Measurements from ENCODE around the gene PFAS. TPM values are rescaled to one million over a fixed set of nuclear protein-coding genes. Genes with fewer than 3 reads are reported as not detected.

The PFAS gene
- total and polyA plus RNA-seq, 10 of the 15 experiments (the other 5 are each of a cell fraction or from before 2014, with no cell fraction given) = 13.9 to 122 (median 47.2) TPM

DNA sequence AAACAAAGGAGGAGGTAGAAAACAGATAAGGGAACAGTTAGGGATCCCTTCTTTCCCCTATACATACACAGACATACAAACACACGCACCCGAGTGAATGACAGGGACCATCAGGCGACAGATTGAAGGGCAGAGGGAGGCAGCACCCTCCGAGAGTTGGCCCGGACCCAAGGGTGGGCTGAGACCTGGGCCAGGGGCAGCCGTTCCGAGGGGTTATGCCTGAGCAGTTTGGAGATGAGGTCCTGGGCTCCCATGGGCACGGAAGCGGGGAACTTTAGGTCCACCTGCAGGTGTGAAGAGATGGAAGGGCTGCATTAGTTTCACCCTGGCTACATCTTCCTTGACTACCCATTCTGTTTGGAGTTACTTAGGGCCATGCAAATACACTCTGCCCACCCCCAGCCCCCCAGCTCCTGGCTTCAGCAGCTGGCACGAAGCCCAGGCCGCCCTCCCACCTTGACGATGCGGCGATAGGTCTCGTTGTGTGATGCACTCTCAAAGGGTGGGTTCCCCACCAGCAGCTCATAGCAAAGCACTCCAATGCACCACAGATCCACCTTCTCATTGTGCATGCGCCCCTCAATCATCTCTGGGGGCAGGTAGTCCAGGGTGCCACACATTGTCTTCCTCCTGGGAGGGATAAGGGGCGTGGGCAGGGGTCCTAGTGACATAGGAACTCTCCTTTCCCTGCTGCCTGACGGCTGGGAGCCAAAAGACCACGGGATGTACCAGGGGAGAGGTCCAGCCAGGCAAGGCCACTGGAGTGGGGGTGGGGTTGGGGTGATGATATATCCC lies 44.1 kb upstream of the PFAS start:
- Histone ChIP-seq H3K36me3 (ENCODE audit: control insufficient read depth in 2 of 2, insufficient read depth in 2 of 2, low read length in 1 of 2) (peaks cover 13 to 22% of the 10 kb centered on the region in 2 experiments), H3K4me3 (no peak overlapping the region), H3K4me2 (ENCODE audit: control insufficient read depth, insufficient read depth) (no peak overlapping the region), H2AFZ (ENCODE audit: control insufficient read depth, low read depth, low read length) (no peak overlapping the region), H4K20me1 (ENCODE audit: control insufficient read depth, insufficient read depth) (no peaks in the 10 kb centered on the region), H3K27ac (ENCODE audit: control insufficient read depth, insufficient read depth) (no peak overlapping the region), H3K4me1 (ENCODE audit: control insufficient read depth, insufficient read depth, low read length) (no peaks in the 10 kb centered on the region), H3K9me3 (replicated peaks; ENCODE audit: control insufficient read depth, insufficient read depth, low read length) (no peaks in the 10 kb centered on the region; the same call in 1 of the 3 replicates), H3K9ac (ENCODE audit: control insufficient read depth, insufficient read depth, low read length) (no peak overlapping the region), H3K27me3 (replicated peaks in 1 of 2; ENCODE audit: control insufficient read depth in 2 of 2, insufficient read depth in 2 of 2, low read length in 1 of 2) (no peaks in the 10 kb centered on the region), H3K79me2 (ENCODE audit: control insufficient read depth, insufficient read depth, low read length) (peaks cover 28% of the 10 kb centered on the region)
- SMC1A ChIA-PET (ENCODE audit: uncharacterized antibody, unreplicated experiment) = interaction anchor here (0.9 kb wide), 1 partner anchor 15 kb away, joined by 3 read pairs; the partner anchor contains the start of gene BORCS6
- no peak for DNase-seq (ENCODE audit: low read depth, low spot score)
- FAIRE-seq = no peak
- POLR2A ChIA-PET = no interaction called here
- intact Hi-C loops (cut with micrococcal nuclease; ENCODE audit: unreplicated experiment) = no loop called here
- no peak for ATAC-seq
- RAD21 ChIA-PET (ENCODE audit: unreplicated experiment) = no interaction called here
- 91% methylated on average over 19 of the region's 19 CpGs for WGBS (ENCODE audit: insufficient coverage, insufficient replicate concordance, low lambda C conversion rate, missing lambda C conversion rate)
- in situ Hi-C loops (cut with MboI) = no loop called here
- BruUV-seq (replicated peaks) = no TSS peak
- TF ChIP-seq POLR2AphosphoS5 (IDR thresholded peaks at IDR 0.05; ENCODE audit: low read length) = peak; percentile 52; the same call in 1 of the 2 replicates
- TF ChIP-seq SMC3 (IDR thresholded peaks at IDR 0.05; ENCODE audit: borderline replicate concordance, low read length) = no peak
- no peak for TF ChIP-seq PAX8 (IDR thresholded peaks at IDR 0.05)
- 0 out of 3 replicates have a peak, but pooled peaks have one; percentile 6 for TF ChIP-seq POU2F2 (IDR thresholded peaks at IDR 0.05; ENCODE audit: borderline replicate concordance, low read depth, low read length)
- TF ChIP-seq HDAC2 (IDR thresholded peaks at IDR 0.05) = no peak
- TF ChIP-seq POLR2A (IDR thresholded peaks at IDR 0.05; ENCODE audit: low read depth, low read length) = peak; percentile 69
- CTCF ChIA-PET = interaction anchor here (0.6 kb wide), 1 partner anchor 114 kb away, joined by 3 read pairs; no protein-coding TSS in a partner anchor

DNA sequence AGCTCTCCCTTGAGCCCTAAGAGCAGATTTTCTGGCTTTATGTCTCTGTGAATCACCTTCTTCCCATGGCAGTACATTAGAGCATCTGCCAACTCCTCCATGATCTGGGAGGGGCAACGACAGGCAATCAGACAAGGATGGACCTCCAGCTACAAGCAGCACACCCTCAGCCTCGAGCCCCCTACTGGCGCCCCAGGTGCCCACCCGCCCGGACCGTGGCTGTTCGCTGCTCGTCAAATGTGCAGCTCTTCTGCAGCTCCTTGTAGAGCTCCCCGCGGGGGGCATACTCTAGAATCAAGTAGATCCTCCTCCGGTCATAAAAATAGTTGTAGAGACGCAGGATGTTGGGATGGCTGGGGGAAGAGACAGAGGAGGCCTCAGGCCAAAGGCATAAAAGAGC lies 42.6 kb upstream of the PFAS start:
- Histone ChIP-seq H3K4me1 (ENCODE audit: control insufficient read depth, insufficient read depth, low read length) (no peaks in the 10 kb centered on the region), H3K4me2 (ENCODE audit: control insufficient read depth, insufficient read depth) (no peak overlapping the region), H3K36me3 (ENCODE audit: control insufficient read depth in 2 of 2, insufficient read depth in 2 of 2, low read length in 1 of 2) (peaks cover 13 to 22% of the 10 kb centered on the region in 2 experiments), H3K4me3 (no peak overlapping the region), H3K27me3 (replicated peaks in 1 of 2; ENCODE audit: control insufficient read depth in 2 of 2, insufficient read depth in 2 of 2, low read length in 1 of 2) (no peaks in the 10 kb centered on the region), H4K20me1 (ENCODE audit: control insufficient read depth, insufficient read depth) (no peaks in the 10 kb centered on the region), H3K9me3 (replicated peaks; ENCODE audit: control insufficient read depth, insufficient read depth, low read length) (no peaks in the 10 kb centered on the region), H3K27ac (ENCODE audit: control insufficient read depth, insufficient read depth) (no peak overlapping the region), H3K9ac (ENCODE audit: control insufficient read depth, insufficient read depth, low read length) (no peak overlapping the region), H3K79me2 (ENCODE audit: control insufficient read depth, insufficient read depth, low read length) (peaks cover 33% of the 10 kb centered on the region), H2AFZ (ENCODE audit: control insufficient read depth, low read depth, low read length) (no peak overlapping the region)
- ChIA-PET SMC1A (ENCODE audit: uncharacterized antibody, unreplicated experiment) (no interaction called here), CTCF (no interaction called here), POLR2A (interaction anchor here (1.1 to 8.1 kb wide), 4 partner anchors 10 to 50 kb away, joined by 4 to 89 read pairs (median 38); partner anchors contain the start of gene BORCS6), RAD21 (ENCODE audit: unreplicated experiment) (no interaction called here)
- BruUV-seq (replicated peaks) = no TSS peak
- ATAC-seq (no peak), DNase-seq (ENCODE audit: low read depth, low spot score) (no peak), FAIRE-seq (no peak)
- intact Hi-C loops (cut with micrococcal nuclease; ENCODE audit: unreplicated experiment) (no loop called here), in situ Hi-C loops (cut with MboI) (no loop called here)
- TF ChIP-seq MEF2B (IDR thresholded peaks at IDR 0.05; ENCODE audit: partially characterized antibody, poor library complexity, severe bottlenecking) (no peak), NFYA (IDR thresholded peaks at IDR 0.05; ENCODE audit: borderline replicate concordance, low read depth, low read length) (no peak), SP1 (IDR thresholded peaks at IDR 0.05; ENCODE audit: low read depth, low read length) (no peak), DPF2 (IDR thresholded peaks at IDR 0.05) (no peak), SMARCA5 (IDR thresholded peaks at IDR 0.05) (no peak), ZNF274 (IDR thresholded peaks at IDR 0.05; ENCODE audit: insufficient read depth, insufficient read length) (no peak), RUNX3 (IDR thresholded peaks at IDR 0.05; ENCODE audit: low read length) (no peak), SMAD1 (IDR thresholded peaks at IDR 0.05; ENCODE audit: low read depth, partially characterized antibody) (no peak), POLR2AphosphoS5 (IDR thresholded peaks at IDR 0.05; ENCODE audit: low read length) (no peak), MEF2A (IDR thresholded peaks at IDR 0.05; ENCODE audit: insufficient read depth, low read depth, low read length) (no peak)
- TF ChIP-seq, protein P1, sequence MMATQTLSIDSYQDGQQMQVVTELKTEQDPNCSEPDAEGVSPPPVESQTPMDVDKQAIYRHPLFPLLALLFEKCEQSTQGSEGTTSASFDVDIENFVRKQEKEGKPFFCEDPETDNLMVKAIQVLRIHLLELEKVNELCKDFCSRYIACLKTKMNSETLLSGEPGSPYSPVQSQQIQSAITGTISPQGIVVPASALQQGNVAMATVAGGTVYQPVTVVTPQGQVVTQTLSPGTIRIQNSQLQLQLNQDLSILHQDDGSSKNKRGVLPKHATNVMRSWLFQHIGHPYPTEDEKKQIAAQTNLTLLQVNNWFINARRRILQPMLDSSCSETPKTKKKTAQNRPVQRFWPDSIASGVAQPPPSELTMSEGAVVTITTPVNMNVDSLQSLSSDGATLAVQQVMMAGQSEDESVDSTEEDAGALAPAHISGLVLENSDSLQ (IDR thresholded peaks at IDR 0.05) = no peak
- TF ChIP-seq, protein P2, sequence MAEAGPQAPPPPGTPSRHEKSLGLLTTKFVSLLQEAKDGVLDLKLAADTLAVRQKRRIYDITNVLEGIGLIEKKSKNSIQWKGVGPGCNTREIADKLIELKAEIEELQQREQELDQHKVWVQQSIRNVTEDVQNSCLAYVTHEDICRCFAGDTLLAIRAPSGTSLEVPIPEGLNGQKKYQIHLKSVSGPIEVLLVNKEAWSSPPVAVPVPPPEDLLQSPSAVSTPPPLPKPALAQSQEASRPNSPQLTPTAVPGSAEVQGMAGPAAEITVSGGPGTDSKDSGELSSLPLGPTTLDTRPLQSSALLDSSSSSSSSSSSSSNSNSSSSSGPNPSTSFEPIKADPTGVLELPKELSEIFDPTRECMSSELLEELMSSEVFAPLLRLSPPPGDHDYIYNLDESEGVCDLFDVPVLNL (IDR thresholded peaks at IDR 0.05; ENCODE audit: low read depth, low read length) = no peak
- 94% methylated on average over 12 of the region's 12 CpGs for WGBS (ENCODE audit: insufficient coverage, insufficient replicate concordance, low lambda C conversion rate, missing lambda C conversion rate)

Measured in GM12878 (cell line).